GM12878 (cell line): ENCODE results near the gene MAPKBP1. TPM values are rescaled to one million over a fixed set of nuclear protein-coding genes. Genes with fewer than 3 reads are reported as not detected.

Experiments used
- BRCA1 ChIP-seq: IDR thresholded peaks from 2 replicates; pipeline ENCODE4 v1.6.1; 2011; ENCODE audit warnings: low read depth, low read length, improper control_type of control experiment
- CHD4 ChIP-seq: fragments of 200-600 bp; sonication (generic); IDR thresholded peaks from 2 replicates; pipeline ENCODE4 v1.6.1; 2016; ENCODE audit warnings: mild to moderate bottlenecking
- CUX1 ChIP-seq: IDR thresholded peaks from 2 replicates; pipeline ENCODE4 v1.6.1; 2012; ENCODE audit warnings: improper control_type of control experiment, low read depth, low read length; ENCODE audit not compliant: insufficient replicate concordance
- FOXK2 ChIP-seq: fragments of 450-650 bp; IDR thresholded peaks from 2 replicates; pipeline ENCODE4 v1.6.1; 2017; ENCODE audit warnings: mild to moderate bottlenecking, moderate library complexity
- HCFC1 ChIP-seq: fragments of 150-350 bp; IDR thresholded peaks from 2 replicates; pipeline ENCODE4 v1.6.1; 2014; ENCODE audit warnings: low read length
- LARP7 ChIP-seq: fragments of 450-650 bp; IDR thresholded peaks from 2 replicates; pipeline ENCODE4 v1.6.1; 2017; ENCODE audit warnings: mild to moderate bottlenecking
- MYB ChIP-seq: fragments of 150-350 bp; IDR thresholded peaks from 2 replicates; pipeline ENCODE4 v1.6.1; 2014; ENCODE audit warnings: mild to moderate bottlenecking, low read depth, low read length, borderline replicate concordance
- NFXL1 ChIP-seq: fragments of 450-650 bp; IDR thresholded peaks from 2 replicates; pipeline ENCODE4 v1.6.1; 2017; ENCODE audit warnings: antibody characterized with exemption, mild to moderate bottlenecking, borderline replicate concordance
- ZNF592 ChIP-seq: fragments of 450-650 bp; IDR thresholded peaks from 2 replicates; pipeline ENCODE4 v1.6.1; 2017; ENCODE audit warnings: mild to moderate bottlenecking, moderate library complexity
- polyA plus RNA-seq, 11 experiments: library from polyadenylated mRNA; depleted of rRNA in 4 of 11; unstranded in 6 of 11; stranded (reverse) in 5 of 11; fragments of >200 nt; fragmentation: Nextera tagmentation in 4 of 11; fragmentation: Illumina TruSeq in 1 of 11; extraction: Ambion mirVana in 4 of 11; extraction: Trizol in 1 of 11; gene quantifications; 1 replicate in 1 of 11; 2 replicates in 10 of 11; pipeline versions ENCODE4 v1.2.1 to v1.2.3, GENCODE V29; 2011 to 2016; ENCODE audit warnings: inconsistent platforms in 2 of 11, missing spikeins in 2 of 11, low read depth in 1 of 11
- total RNA-seq, 4 experiments: library from RNA; depleted of rRNA in 3 of 4; stranded (reverse); fragments of >200 nt in 3 of 4; fragmentation: Illumina TruSeq in 1 of 4; extraction: Trizol in 1 of 4; gene quantifications; 2 replicates each; pipeline versions ENCODE4 v1.2.1 to v1.2.3, GENCODE V29; 2013 to 2021

Gene MAPKBP1
- total and polyA plus RNA-seq, 10 of the 15 experiments (the other 5 are each of a cell fraction or from before 2014, with no cell fraction given): 0.44 to 19.0 (median 7.3) TPM

GRCh38 chr15:41827880-41828806 lies 53.9 kb downstream of the MAPKBP1 start, which contains the start of gene JMJD7 (continued):
- TF ChIP-seq ZNF592: no peak
- TF ChIP-seq LARP7: peak; percentile 77; the same call in 1 of the 2 replicates
- no peak for TF ChIP-seq CUX1
- no peak for TF ChIP-seq BRCA1
- TF ChIP-seq MYB: no peak
- no peak for TF ChIP-seq CHD4
- no peak for TF ChIP-seq NFXL1
- TF ChIP-seq HCFC1: no peak; the same call in 1 of the 2 replicates
- TF ChIP-seq FOXK2: no peak
